ENCODE measurements around the gene OFD1.

OFD1 gene

DNA sequence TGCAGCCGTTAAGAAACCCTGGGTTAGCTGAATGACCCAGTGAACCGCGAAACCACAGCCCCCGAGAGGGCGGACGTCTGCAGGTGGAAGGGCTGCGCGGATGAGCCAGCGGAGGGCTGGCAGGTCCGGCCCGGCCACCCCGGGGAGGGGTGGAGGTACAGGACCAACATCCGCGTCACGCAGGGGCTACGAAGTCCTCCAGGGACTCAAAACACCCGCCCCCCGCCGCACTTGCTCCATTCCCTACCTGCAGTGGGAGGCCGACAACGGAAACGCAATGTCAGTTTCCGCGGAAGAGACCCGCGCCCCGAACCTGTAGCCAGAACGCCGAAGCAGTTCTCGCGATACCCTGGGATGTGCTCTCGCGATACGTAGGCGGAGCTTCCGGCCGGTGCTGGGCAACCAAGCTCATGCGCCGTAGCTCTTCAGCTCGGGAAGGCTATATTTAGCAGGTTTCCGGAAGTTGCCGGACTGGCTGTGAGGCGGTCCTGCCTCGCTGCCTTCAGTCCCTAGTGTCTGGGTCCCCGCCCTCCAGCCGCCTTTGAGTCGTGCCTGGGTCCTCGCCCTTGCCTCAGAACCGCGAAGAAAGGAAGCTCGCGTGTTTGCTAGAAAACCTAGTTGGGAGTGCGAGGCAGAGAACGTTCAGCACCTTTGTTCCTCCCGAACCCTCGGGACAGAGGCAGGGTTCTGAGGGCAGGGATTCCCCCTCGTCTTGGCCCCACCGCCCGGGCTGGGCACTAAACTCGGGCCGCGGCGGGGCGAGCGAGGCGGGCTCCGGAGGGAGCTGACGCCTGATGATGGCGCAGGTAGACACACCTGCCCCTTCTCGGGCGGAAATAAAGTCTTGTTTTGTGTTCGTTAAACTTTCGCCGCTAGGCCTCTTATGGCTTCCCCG, at the start of gene OFD1, which contains the start of gene TRAPPC2:
OFD1 (plus strand) TSS at position 471 of the 895 bp plus-strand sequence; CDS start at position 795, 324 bp downstream.
TRAPPC2 (minus strand) TSS at position 343 of the 895 bp plus-strand sequence. CDS start 14,657 bp downstream, outside the sequence.
- peak; percentile 88 for FAIRE-seq

GRCh38 chrX:13685126-13685763, 49.3 kb upstream of the OFD1 start:
- FAIRE-seq: no peak

GRCh38 chrX:13687203-13687602, 47.3 kb upstream of the OFD1 start:
- peak; percentile 80 for FAIRE-seq

GRCh38 chrX:13688384-13688957, 46.1 kb upstream of the OFD1 start:
- FAIRE-seq: peak; percentile 45

GRCh38 chrX:13688958-13689740, 45.4 kb upstream of the OFD1 start, which contains the start of gene RAB9A:
TSS of gene RAB9A (plus strand) at chrX:13689128. CDS start at chrX:13708747, 19,619 bp downstream.
- no peak for FAIRE-seq

- FAIRE-seq: peak; percentile 24
These were observed 44.8 kb upstream of the OFD1 start for GRCh38 chrX:13689741-13690211.

DNA sequence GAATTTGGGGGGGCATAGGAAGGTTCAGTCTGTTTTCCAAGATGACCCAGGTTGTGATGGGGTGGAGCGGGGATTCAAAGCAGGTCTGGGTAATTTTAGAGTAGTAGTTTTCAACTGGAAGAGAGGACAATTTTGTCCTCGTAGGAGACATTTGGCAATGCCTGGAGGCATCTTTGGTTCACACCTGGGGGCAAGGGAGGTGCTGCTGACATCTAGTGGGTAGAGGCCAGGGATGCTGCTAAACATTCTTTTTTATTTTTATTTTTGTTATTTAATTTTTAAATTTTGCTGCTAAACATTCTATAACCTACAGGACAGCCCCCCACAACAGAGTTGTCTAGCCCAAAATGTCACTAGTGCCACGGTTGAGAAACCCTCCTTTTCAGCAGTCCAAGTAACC, 43.7 kb upstream of the OFD1 start:
- FAIRE-seq: no peak

GRCh38 chrX:13691841-13692371, 42.6 kb upstream of the OFD1 start:
- FAIRE-seq: no peak

- no peak for FAIRE-seq
These were observed 41.7 kb upstream of the OFD1 start for GRCh38 chrX:13692771-13693231.

DNA sequence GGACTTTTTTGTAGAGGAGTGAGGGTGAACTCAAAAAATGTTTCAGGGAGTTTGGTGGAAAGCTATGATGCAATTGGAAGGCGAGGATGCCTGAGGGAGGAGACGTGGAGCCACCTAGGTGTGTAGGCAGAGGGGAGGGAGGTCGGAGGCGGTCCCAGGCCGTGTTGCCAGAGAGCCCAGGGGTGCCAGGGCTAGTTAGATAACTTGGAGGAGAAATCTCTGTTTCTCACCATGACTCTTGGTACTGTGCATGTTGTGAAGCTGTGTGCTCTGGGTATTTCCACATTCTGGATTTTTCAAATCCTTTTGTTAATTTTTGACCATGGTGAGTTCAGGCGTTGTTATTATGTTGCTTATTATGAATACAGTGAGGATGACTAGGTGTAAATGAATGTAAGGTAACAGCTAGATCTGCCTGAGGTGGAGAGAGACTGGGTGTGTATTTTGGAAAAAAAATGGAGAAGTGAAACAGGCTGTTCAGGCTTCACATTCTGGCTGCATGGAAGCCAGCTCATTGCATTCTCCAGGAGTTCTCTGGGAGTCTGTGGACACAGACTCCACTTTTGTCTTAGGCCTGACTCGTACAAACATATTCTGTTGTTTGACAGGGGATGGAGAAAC, 41.1 kb upstream of the OFD1 start:
- FAIRE-seq: no peak

DNA sequence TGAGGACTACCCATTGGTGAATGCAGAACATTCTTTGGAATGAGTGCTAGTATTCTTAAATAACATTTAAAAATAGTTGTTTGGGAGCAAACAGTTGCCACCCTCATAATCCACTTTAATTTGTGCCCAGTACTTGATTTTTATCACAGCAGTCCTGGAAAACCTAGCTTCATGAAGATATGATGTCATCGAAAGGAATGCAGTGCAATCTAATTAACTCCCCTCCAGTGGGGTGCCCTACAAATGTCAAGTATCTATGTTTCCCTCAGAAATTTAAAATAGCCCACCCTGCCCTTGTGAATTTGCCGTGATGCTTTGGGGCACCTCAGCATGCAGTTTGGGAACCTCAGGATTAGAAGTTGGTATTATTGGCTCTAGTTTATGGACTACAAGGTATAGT, 40.2 kb upstream of the OFD1 start:
- no peak for FAIRE-seq

DNA sequence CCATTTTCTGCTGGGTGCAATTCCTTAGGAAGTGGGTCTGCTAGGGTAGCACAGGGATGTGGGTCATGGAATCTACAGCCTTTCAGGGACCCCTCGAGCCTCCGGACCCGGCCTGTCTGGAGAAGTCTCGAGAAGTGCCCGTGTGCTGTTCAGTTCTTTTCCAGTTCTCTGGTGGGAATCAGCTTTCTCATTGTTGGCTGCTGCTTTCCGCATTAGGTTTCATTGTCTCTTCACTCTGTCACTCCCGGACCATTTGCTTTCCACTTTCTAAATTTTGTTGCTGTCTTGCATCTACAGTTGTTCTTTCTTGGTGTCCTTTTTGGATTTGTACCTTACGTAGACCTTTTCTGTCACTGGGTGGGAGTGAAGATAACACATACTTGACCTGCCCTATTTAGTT, 39.6 kb upstream of the OFD1 start:
- FAIRE-seq: no peak

GRCh38 chrX:13695601-13696115, 38.9 kb upstream of the OFD1 start:
- no peak for FAIRE-seq

DNA sequence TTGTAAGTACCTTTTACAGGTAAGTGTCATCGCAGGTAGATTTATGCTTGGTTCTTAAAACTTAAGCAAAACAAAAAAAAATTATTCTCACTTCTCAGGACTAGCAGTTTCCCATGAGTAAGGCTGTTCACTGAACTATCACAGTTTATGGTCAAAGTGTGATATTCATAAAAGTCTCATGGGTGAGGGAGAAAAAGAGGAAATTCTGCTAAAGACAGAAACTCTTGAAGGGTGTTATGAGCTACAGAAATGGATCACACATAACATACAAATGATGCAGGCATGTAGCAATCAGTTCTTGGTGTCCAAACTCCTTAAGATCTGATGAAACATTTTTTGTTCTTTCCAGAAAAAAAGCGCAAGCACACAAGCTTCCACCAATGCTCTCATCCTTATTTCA, 37.1 kb upstream of the OFD1 start:
- no peak for FAIRE-seq

GRCh38 chrX:13697976-13698375, 36.6 kb upstream of the OFD1 start:
- peak; percentile 95 for FAIRE-seq

DNA sequence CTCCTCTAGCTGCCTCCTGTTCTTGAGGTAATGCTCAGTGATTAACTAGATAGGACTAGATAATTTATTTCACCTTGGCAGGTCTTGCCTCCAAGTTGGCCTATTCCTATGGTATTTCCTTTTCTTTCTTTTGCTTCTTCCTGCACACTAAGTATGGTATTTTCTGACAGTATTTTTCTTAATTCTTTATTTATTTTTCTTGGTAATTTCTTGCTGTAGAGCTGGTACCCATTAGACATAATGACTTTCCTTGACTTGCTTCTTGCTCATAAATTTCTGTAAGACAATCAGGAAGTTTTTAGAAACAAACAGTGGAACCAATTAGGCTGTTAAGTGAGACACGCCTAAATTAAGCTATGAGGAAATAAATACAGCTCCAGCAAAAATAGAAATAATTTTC, 36.1 kb upstream of the OFD1 start:
- FAIRE-seq: no peak

DNA sequence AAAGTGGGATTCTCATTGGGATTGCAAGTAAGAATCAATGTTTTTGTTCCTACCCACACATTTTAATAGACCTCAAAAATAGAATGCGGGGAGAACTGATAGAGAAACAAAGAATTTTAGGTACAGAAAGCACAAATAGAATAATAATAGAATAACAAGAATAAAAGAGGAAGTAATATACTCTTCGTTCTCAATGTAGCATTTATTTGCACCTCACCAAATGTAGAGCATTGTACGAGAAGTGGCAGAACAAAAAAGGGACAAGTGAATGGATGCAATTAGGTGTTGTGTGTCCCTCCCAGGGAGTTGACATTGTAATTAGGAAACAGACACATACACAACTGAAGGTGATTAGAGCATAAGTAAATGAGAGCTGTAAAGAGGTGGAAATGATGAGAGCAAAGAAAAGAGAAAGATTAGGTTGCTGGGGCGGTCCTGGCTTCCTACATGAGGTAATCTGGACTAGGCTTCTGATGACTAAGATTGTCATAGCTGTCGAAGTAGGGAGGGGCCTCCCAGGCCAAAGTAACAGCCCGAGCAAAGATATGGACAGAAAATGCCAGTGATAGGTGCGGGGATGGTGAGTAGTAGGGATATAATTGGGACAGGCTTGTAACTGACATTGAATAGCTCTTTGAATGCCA, 35.2 kb upstream of the OFD1 start:
- FAIRE-seq: peak; percentile 75

DNA sequence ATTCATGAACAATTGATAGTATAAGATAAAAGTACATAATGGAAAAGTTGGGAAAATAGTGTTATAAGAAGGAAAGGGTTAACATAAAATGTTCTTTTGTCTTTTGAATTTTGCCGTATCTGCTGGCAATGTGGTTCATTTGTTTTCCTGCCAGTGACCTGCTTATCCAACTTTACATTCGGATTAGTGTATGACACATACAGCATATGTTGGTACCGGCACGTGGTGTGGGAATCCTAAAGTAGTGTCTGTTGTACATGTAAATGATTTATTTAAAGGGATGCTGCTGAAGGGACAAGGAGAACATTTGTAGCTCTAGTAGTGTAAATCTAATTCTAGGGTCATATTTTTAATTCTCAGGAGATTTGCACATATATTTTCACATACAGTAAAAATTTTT, 34.2 kb upstream of the OFD1 start:
- FAIRE-seq: no peak

DNA sequence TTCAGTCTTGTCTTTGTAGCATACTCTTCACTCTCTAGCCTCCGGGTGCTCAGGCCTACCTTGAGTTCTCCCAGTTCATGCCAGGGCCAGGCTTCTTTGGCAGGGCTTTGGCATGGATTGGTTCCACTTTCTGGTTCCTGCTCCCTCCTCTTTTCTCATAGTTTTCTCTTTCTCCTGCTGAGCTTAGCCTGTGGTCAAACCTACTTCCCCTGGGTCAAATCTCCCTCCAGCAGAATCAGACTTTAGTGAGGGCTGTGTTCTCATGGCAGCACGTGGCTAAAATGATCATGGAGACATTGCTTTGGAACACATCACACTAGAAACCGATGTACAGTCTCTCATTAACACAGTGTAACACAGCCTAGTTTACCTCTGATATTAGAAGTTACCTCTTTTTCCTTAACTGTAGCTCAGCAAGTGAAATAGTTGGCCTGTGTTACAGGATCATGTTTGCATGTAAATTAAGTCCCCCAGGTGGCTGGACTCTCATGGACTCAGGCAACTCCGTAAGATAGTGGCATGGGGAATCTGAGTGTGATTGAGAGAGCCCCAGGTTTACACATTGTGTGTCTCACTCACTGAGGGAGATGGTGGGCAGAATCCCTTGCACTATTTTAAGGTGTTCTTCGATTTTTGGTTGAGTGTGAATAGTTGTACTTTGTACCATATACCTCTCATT, 32.3 kb upstream of the OFD1 start:
- FAIRE-seq: no peak

DNA sequence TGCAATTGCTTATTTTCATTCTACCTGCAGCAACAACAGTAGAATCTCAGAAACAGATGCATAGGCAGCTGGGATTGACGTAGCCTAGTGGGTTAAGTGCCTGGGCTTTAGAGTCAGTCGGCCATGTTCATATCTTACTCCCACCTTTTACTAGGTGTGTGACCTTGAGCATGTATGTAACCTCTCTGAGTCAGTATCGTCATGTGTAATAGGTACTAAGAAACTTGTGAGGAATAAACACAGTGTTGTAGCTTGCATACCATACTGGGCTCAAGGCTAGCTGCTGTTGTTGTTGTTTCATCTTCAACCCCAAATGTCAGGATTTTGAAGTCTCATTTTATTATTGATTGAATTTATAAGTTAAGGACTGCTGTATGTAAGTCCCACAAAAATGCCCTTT, 31.4 kb upstream of the OFD1 start:
- FAIRE-seq: no peak

Data from colon (tissue), 2 donors.